DOHH2 (cell line): ENCODE results near the gene EFS.

Source experiments
- H3F3A ChIP-seq: fragments of 200-600 bp; sonication (generic), shearing (Covaris generic); 2 replicates; pipeline ENCODE4 v1.6.0; 2016; ENCODE audit warnings: antibody characterized with exemption, mild to moderate bottlenecking; ENCODE audit not compliant: control insufficient read depth, insufficient read depth
- H3K27ac ChIP-seq: fragments of 200-600 bp; sonication (generic); 2 replicates; pipeline ENCODE4 v1.5.1; 2014; ENCODE audit warnings: low read depth, mild to moderate bottlenecking, low read length, moderate library complexity
- H3K27me3 ChIP-seq: fragments of 200-600 bp; sonication (generic); 2 replicates; pipeline ENCODE4 v1.6.1; 2014; ENCODE audit warnings: mild to moderate bottlenecking, low read length, mixed read lengths; ENCODE audit not compliant: control insufficient read depth
- H3K36me3 ChIP-seq: fragments of 200-600 bp; sonication (generic); 2 replicates; pipeline ENCODE4 v1.6.1; 2014; ENCODE audit warnings: mild to moderate bottlenecking, low read length, moderate library complexity, mixed read lengths; ENCODE audit not compliant: control insufficient read depth
- H3K4me1 ChIP-seq: fragments of 200-600 bp; sonication (generic); 2 replicates; pipeline ENCODE4 v1.6.1; 2014; ENCODE audit warnings: mild to moderate bottlenecking, low read length, mixed read lengths; ENCODE audit not compliant: control insufficient read depth
- H3K4me2 ChIP-seq: fragments of 200-600 bp; sonication (generic); 2 replicates; pipeline ENCODE4 v1.6.0; 2014; ENCODE audit warnings: mild to moderate bottlenecking, low read length, moderate library complexity
- H3K4me3 ChIP-seq: fragments of 200-600 bp; sonication (generic); 2 replicates; pipeline ENCODE4 v1.5.1; 2014; ENCODE audit warnings: mild to moderate bottlenecking, low read length, mixed read lengths
- H3K79me2 ChIP-seq: fragments of 200-600 bp; sonication (generic); 2 replicates; pipeline ENCODE4 v1.6.1; 2014; ENCODE audit warnings: mild to moderate bottlenecking, low read length, mixed read lengths; ENCODE audit not compliant: control insufficient read depth
- H3K9me2 ChIP-seq: fragments of 200-600 bp; sonication (generic); replicated peaks from 2 replicates; pipeline ENCODE4 v1.6.1; 2014; ENCODE audit warnings: mild to moderate bottlenecking, low read length, mixed read lengths; ENCODE audit not compliant: control insufficient read depth
- H3K9me3 ChIP-seq: fragments of 200-600 bp; sonication (generic); 2 replicates; pipeline ENCODE4 v1.6.1; 2014; ENCODE audit warnings: antibody characterized with exemption, low read length, mixed read lengths; ENCODE audit not compliant: control insufficient read depth, insufficient read depth
- H4K20me1 ChIP-seq: fragments of 200-600 bp; sonication (generic); 2 replicates; pipeline ENCODE4 v1.6.0; 2014; ENCODE audit warnings: low read depth, mild to moderate bottlenecking, antibody characterized with exemption, low read length, moderate library complexity; ENCODE audit not compliant: control insufficient read depth, insufficient read depth
- EZH2phosphoT487 ChIP-seq: fragments of 200-600 bp; sonication (generic); IDR thresholded peaks from 2 replicates; pipeline ENCODE4 v1.6.1; 2017; ENCODE audit warnings: borderline replicate concordance, mild to moderate bottlenecking, antibody characterized with exemption, low read length, moderate library complexity, mixed read lengths
- TF ChIP-seq, protein P1 (sequence below): fragments of 200-600 bp; sonication (generic); IDR thresholded peaks from one replicate; pipeline ENCODE4 v1.5.1; 2014; ENCODE audit warnings: antibody characterized with exemption, mild to moderate bottlenecking, low read depth, low read length; ENCODE audit not compliant: poor library complexity, severe bottlenecking

Gene EFS

DNA sequence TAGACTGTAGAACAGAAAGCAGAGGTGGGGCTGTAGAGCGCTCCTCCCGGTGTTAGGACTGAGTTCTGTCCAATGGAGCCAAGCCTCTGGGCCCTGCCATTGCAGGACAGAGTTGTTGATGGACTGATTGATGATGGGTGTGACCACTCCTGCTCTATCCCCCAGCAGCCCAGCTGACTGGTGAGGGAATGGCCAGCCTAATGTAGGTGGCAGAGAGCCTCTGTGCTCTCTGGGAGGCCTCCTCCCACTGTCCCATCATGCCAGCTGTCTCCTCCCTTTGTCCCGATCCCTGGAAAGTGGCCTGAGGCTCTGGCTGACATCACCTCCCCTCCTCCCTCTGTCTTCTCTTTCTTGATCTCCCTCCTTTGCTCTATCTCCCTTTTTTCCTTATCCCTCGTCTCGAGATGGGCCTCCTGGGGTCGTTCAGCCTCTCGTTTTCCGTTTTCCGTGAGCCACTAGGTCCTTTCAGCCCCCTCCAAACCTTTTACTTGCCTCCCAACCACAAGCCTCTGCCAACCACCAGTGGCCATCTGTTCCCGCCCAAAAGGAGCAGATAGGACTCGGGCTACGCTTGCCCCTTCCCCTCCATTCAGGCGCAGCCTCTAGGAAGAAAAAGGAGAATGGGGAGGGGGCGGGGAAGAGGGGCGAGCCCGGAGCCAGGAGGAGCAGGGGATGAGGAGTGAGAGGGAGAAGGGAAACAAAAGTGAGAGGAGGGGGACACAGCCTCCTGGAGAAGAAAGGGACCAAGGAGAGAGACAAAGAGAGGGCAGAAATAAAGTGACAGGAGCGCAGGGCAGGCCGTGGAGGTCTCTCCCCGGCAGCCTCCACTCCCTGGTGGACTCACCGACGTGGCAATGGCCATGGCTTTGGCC, 572 bp downstream of the EFS start:
- Histone ChIP-seq H3K4me3 (no peak overlapping the region), H3K27ac (no peak overlapping the region), H3F3A (no peaks in the 10 kb centered on the region), H3K36me3 (no peaks in the 10 kb centered on the region), H3K79me2 (no peaks in the 10 kb centered on the region), H3K9me2 (no peaks in the 10 kb centered on the region), H4K20me1 (no peaks in the 10 kb centered on the region), H3K4me2 (no peak overlapping the region), H3K4me1 (no peaks in the 10 kb centered on the region), H3K27me3 (peaks cover 3% of the 10 kb centered on the region; the same call in 1 of the 2 replicates), H3K9me3 (no peaks in the 10 kb centered on the region)
- TF ChIP-seq, protein P1, sequence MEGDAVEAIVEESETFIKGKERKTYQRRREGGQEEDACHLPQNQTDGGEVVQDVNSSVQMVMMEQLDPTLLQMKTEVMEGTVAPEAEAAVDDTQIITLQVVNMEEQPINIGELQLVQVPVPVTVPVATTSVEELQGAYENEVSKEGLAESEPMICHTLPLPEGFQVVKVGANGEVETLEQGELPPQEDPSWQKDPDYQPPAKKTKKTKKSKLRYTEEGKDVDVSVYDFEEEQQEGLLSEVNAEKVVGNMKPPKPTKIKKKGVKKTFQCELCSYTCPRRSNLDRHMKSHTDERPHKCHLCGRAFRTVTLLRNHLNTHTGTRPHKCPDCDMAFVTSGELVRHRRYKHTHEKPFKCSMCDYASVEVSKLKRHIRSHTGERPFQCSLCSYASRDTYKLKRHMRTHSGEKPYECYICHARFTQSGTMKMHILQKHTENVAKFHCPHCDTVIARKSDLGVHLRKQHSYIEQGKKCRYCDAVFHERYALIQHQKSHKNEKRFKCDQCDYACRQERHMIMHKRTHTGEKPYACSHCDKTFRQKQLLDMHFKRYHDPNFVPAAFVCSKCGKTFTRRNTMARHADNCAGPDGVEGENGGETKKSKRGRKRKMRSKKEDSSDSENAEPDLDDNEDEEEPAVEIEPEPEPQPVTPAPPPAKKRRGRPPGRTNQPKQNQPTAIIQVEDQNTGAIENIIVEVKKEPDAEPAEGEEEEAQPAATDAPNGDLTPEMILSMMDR, result no peak
- TF ChIP-seq EZH2phosphoT487, result no peak

DNA sequence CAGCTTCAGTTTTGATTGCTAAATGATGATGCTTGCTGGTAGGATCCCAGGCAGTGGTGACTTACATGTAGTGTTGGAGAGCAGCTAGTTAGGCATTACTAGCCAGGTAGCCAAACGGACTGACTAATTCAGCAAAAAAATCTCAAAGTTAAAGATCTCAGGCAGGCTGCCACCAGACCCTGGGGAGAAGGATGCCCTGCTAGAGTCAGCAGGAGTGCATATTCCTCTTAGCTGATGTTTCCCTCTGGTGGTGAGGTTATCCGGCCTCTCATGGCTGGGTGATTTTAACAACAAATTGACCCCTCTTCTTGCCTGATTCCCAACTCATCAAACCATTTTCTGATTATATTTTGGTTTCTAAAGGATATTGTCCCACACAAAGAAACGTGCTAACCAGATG, 2.8 kb downstream of the EFS start:
- H3K79me2 ChIP-seq, result no peaks in the 10 kb centered on the region
- H3F3A ChIP-seq, result no peaks in the 10 kb centered on the region
- H3K36me3 ChIP-seq, result no peaks in the 10 kb centered on the region
- H3K27me3 ChIP-seq, result no peaks in the 10 kb centered on the region
- no peaks in the 10 kb centered on the region for H3K9me3 ChIP-seq
- no peaks in the 10 kb centered on the region for H4K20me1 ChIP-seq
- H3K4me2 ChIP-seq, result no peak overlapping the region
- no peak overlapping the region for H3K27ac ChIP-seq
- TF ChIP-seq, protein P1, result no peak
- TF ChIP-seq EZH2phosphoT487, result no peak
- H3K4me3 ChIP-seq, result no peak overlapping the region
- H3K4me1 ChIP-seq, result no peaks in the 10 kb centered on the region
- H3K9me2 ChIP-seq, result no peaks in the 10 kb centered on the region

DNA sequence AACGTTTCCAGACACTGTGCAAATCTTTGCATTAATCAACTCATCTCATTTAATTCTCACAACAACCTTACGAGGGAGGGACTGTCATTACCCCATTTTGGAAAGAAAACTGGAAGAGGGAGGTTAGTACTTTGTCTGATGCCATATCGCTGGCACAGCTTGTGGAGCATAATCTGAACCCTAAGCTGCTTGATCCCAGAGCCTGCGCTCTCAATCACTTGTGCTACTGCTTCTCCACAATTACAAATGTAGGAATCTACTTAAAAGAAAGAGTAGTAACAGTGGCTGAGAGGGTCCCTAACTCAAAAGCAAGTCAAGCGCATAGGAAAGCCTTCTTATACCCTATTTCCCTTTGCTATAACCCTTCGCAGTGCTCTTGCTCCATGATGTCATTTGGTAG, 3.2 kb downstream of the EFS start:
- H3K79me2 ChIP-seq, result no peaks in the 10 kb centered on the region
- no peak overlapping the region for H3K4me3 ChIP-seq
- H3K9me2 ChIP-seq, result no peaks in the 10 kb centered on the region
- no peak overlapping the region for H3K4me2 ChIP-seq
- H3K9me3 ChIP-seq, result no peaks in the 10 kb centered on the region
- H3K4me1 ChIP-seq, result no peaks in the 10 kb centered on the region
- no peaks in the 10 kb centered on the region for H4K20me1 ChIP-seq
- H3F3A ChIP-seq, result no peaks in the 10 kb centered on the region
- no peaks in the 10 kb centered on the region for H3K27me3 ChIP-seq
- no peaks in the 10 kb centered on the region for H3K36me3 ChIP-seq
- H3K27ac ChIP-seq, result no peak overlapping the region
- no peak for TF ChIP-seq EZH2phosphoT487

DNA sequence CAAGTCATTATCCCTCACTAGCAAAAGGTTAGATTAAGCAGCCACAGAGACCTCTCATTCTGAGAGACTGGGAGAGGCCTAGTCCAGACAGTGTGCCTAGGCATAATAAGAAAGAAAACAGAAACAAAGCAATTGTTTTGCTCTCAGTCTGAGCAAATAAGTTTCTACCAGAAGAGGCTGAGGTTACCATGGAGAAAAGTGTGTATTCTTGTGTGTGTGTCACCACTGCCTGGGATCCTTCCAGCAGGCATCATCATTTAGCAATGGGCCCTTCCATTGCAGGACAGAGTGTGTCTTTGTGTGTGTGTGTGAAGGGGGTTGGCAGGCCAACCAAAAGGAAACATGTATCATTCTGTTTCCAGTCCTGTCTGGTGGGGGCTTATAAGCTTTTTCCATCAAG, 3.7 kb downstream of the EFS start:
- Histone ChIP-seq H3K36me3 (no peaks in the 10 kb centered on the region), H3K9me3 (no peaks in the 10 kb centered on the region), H3K79me2 (no peaks in the 10 kb centered on the region), H3F3A (no peaks in the 10 kb centered on the region), H3K9me2 (no peaks in the 10 kb centered on the region), H3K27me3 (no peaks in the 10 kb centered on the region), H3K27ac (no peak overlapping the region), H3K4me1 (no peaks in the 10 kb centered on the region), H3K4me3 (no peak overlapping the region), H3K4me2 (no peak overlapping the region), H4K20me1 (no peaks in the 10 kb centered on the region)
- TF ChIP-seq, protein P1, result no peak
- no peak for TF ChIP-seq EZH2phosphoT487
